ENCODE data around the gene PARVA.

DNA sequence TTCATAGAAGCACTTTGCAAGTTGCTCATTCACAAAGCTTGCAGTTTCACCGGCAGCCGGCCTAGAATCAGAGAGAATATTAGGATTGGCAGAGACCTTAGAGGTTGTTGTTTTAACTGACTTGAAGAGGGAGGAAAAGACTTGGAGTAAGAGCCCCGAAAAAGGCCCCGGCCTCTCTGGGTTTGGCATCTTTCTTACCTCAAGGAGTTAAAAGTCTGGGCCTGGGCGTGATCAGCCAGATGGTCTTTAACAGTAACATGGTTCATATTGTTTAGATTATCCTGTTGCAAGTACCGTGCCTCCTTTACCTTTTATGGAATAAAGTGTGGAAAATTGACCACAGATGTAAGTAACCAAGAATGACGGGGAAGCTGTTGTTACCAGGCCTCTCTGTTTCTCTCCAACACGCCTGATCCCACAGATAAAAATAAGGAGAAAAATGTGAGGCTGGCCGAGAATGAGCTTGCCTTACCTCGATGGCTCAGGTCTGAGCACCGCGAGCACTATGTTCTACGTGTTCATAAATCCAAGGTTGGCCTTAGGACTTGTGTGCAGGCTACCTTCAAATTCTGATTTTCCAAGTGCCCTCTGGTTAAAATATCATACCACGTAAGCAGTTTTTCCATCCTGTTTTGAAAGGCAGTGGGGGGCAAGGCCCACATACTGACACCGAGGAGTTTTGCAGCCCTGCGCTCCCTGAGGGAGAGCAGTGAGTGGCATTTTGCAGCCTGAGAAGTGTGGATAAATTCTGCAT is 56.4 kb downstream of the PARVA start:
- no peak for TF ChIP-seq EZH2phosphoT487 (IDR thresholded peaks at IDR 0.05; ENCODE audit: borderline replicate concordance, low read depth, low read length)
- TF ChIP-seq, protein P1, sequence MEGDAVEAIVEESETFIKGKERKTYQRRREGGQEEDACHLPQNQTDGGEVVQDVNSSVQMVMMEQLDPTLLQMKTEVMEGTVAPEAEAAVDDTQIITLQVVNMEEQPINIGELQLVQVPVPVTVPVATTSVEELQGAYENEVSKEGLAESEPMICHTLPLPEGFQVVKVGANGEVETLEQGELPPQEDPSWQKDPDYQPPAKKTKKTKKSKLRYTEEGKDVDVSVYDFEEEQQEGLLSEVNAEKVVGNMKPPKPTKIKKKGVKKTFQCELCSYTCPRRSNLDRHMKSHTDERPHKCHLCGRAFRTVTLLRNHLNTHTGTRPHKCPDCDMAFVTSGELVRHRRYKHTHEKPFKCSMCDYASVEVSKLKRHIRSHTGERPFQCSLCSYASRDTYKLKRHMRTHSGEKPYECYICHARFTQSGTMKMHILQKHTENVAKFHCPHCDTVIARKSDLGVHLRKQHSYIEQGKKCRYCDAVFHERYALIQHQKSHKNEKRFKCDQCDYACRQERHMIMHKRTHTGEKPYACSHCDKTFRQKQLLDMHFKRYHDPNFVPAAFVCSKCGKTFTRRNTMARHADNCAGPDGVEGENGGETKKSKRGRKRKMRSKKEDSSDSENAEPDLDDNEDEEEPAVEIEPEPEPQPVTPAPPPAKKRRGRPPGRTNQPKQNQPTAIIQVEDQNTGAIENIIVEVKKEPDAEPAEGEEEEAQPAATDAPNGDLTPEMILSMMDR (conservative IDR thresholded peaks at IDR 0.05; ENCODE audit: low read length) = no peak
